Activated naive CD8-positive, alpha-beta T cell (primary cell): ENCODE data around the gene ACSF2.

Experiments used
- H3K27ac Mint-ChIP-seq: one replicate; pipeline ENCODE4 v1.8.0; 2021; ENCODE audit warnings: mixed read lengths
- H3K27me3 Mint-ChIP-seq: one replicate; pipeline ENCODE4 v1.8.0; 2021; ENCODE audit warnings: mixed read lengths
- H3K36me3 Mint-ChIP-seq: one replicate; pipeline ENCODE4 v1.8.0; 2021; ENCODE audit warnings: mixed read lengths
- H3K4me1 Mint-ChIP-seq: one replicate; pipeline ENCODE4 v1.8.0; 2021; ENCODE audit warnings: low read depth, mixed read lengths
- H3K4me3 Mint-ChIP-seq: one replicate; pipeline ENCODE4 v1.8.0; 2021; ENCODE audit warnings: mild to moderate bottlenecking, mixed read lengths
- H3K9me3 Mint-ChIP-seq: one replicate; pipeline ENCODE4 v1.8.0; 2021; ENCODE audit warnings: low read depth, mixed read lengths

Gene ACSF2

GRCh38 chr17:50480854-50481490, 55.0 kb downstream of the ACSF2 start:
- Mint-ChIP-seq H3K36me3 (peaks cover 2% of the 10 kb centered on the region), H3K4me3 (peak overlapping the region; percentile 96), H3K27me3 (no peaks in the 10 kb centered on the region), H3K27ac (no peak overlapping the region), H3K9me3 (no peaks in the 10 kb centered on the region), H3K4me1 (peaks cover 24% of the 10 kb centered on the region)

- Mint-ChIP-seq H3K4me1 (peaks cover 24% of the 10 kb centered on the region), H3K36me3 (peaks cover 2% of the 10 kb centered on the region), H3K9me3 (no peaks in the 10 kb centered on the region), H3K27me3 (no peaks in the 10 kb centered on the region), H3K4me3 (no peak overlapping the region), H3K27ac (no peak overlapping the region)
Observed at GRCh38 chr17:50481648-50482047, 55.6 kb downstream of the ACSF2 start.

GRCh38 chr17:50482110-50482509, 56.1 kb downstream of the ACSF2 start:
- Mint-ChIP-seq H3K9me3 (no peaks in the 10 kb centered on the region), H3K27ac (no peak overlapping the region), H3K27me3 (no peaks in the 10 kb centered on the region), H3K4me3 (no peak overlapping the region), H3K4me1 (peaks cover 24% of the 10 kb centered on the region), H3K36me3 (peaks cover 2% of the 10 kb centered on the region)

- Mint-ChIP-seq H3K9me3 (no peaks in the 10 kb centered on the region), H3K36me3 (peaks cover 2% of the 10 kb centered on the region), H3K27ac (no peak overlapping the region), H3K4me3 (no peak overlapping the region), H3K4me1 (peaks cover 27% of the 10 kb centered on the region), H3K27me3 (no peaks in the 10 kb centered on the region)
Observed at GRCh38 chr17:50482516-50482915, 56.5 kb downstream of the ACSF2 start.

- Mint-ChIP-seq H3K27ac (no peak overlapping the region), H3K36me3 (peaks cover 2% of the 10 kb centered on the region), H3K4me1 (peaks cover 23% of the 10 kb centered on the region), H3K9me3 (no peaks in the 10 kb centered on the region), H3K4me3 (no peak overlapping the region), H3K27me3 (no peaks in the 10 kb centered on the region)
Observed at GRCh38 chr17:50483266-50483665, 57.2 kb downstream of the ACSF2 start.

GRCh38 chr17:50484386-50485155, 58.6 kb downstream of the ACSF2 start:
- Mint-ChIP-seq H3K27me3 (no peaks in the 10 kb centered on the region), H3K4me1 (peaks cover 18% of the 10 kb centered on the region), H3K36me3 (peaks cover 2% of the 10 kb centered on the region), H3K4me3 (no peak overlapping the region), H3K9me3 (no peaks in the 10 kb centered on the region), H3K27ac (no peak overlapping the region)

GRCh38 chr17:50487213-50488096, 61.4 kb downstream of the ACSF2 start:
- Mint-ChIP-seq H3K36me3 (peaks cover 4% of the 10 kb centered on the region), H3K4me1 (peaks cover 6% of the 10 kb centered on the region), H3K4me3 (no peak overlapping the region), H3K9me3 (no peaks in the 10 kb centered on the region), H3K27ac (no peak overlapping the region), H3K27me3 (no peaks in the 10 kb centered on the region)

- Mint-ChIP-seq H3K36me3 (peaks cover 2% of the 10 kb centered on the region), H3K4me3 (no peak overlapping the region), H3K4me1 (peaks cover 2% of the 10 kb centered on the region), H3K27ac (no peak overlapping the region), H3K27me3 (no peaks in the 10 kb centered on the region), H3K9me3 (no peaks in the 10 kb centered on the region)
Observed at GRCh38 chr17:50488880-50489279, 62.9 kb downstream of the ACSF2 start.

GRCh38 chr17:50491505-50491904, 65.5 kb downstream of the ACSF2 start:
- Mint-ChIP-seq H3K9me3 (no peaks in the 10 kb centered on the region), H3K4me1 (peaks cover 2% of the 10 kb centered on the region), H3K4me3 (no peak overlapping the region), H3K27me3 (no peaks in the 10 kb centered on the region), H3K27ac (no peak overlapping the region), H3K36me3 (peaks cover 2% of the 10 kb centered on the region)

GRCh38 chr17:50492214-50492613, 66.2 kb downstream of the ACSF2 start:
- Mint-ChIP-seq H3K27me3 (no peaks in the 10 kb centered on the region), H3K27ac (no peak overlapping the region), H3K9me3 (no peaks in the 10 kb centered on the region), H3K36me3 (peaks cover 2% of the 10 kb centered on the region), H3K4me1 (peaks cover 2% of the 10 kb centered on the region), H3K4me3 (no peak overlapping the region)

- peaks cover 2% of the 10 kb centered on the region for H3K36me3 Mint-ChIP-seq
- H3K9me3 Mint-ChIP-seq, result no peaks in the 10 kb centered on the region
- no peak overlapping the region for H3K27ac Mint-ChIP-seq
- no peaks in the 10 kb centered on the region for H3K27me3 Mint-ChIP-seq
- no peaks in the 10 kb centered on the region for H3K4me1 Mint-ChIP-seq
- H3K4me3 Mint-ChIP-seq, result no peak overlapping the region
Observed at GRCh38 chr17:50493744-50494143, 67.7 kb downstream of the ACSF2 start.

- peaks cover 2% of the 10 kb centered on the region for H3K36me3 Mint-ChIP-seq
- no peak overlapping the region for H3K27ac Mint-ChIP-seq
- no peak overlapping the region for H3K4me3 Mint-ChIP-seq
- no peaks in the 10 kb centered on the region for H3K27me3 Mint-ChIP-seq
- H3K9me3 Mint-ChIP-seq, result no peaks in the 10 kb centered on the region
- no peaks in the 10 kb centered on the region for H3K4me1 Mint-ChIP-seq
Observed at GRCh38 chr17:50495217-50495823, 69.3 kb downstream of the ACSF2 start.

GRCh38 chr17:50495918-50496317, 69.9 kb downstream of the ACSF2 start:
- H3K4me1 Mint-ChIP-seq, result no peaks in the 10 kb centered on the region
- no peaks in the 10 kb centered on the region for H3K9me3 Mint-ChIP-seq
- H3K27ac Mint-ChIP-seq, result no peak overlapping the region
- H3K27me3 Mint-ChIP-seq, result no peaks in the 10 kb centered on the region
- H3K4me3 Mint-ChIP-seq, result no peak overlapping the region
- H3K36me3 Mint-ChIP-seq, result peaks cover 2% of the 10 kb centered on the region

- H3K9me3 Mint-ChIP-seq, result no peaks in the 10 kb centered on the region
- H3K4me1 Mint-ChIP-seq, result no peaks in the 10 kb centered on the region
- H3K27ac Mint-ChIP-seq, result no peak overlapping the region
- no peaks in the 10 kb centered on the region for H3K27me3 Mint-ChIP-seq
- no peak overlapping the region for H3K4me3 Mint-ChIP-seq
- H3K36me3 Mint-ChIP-seq, result no peaks in the 10 kb centered on the region
Observed at GRCh38 chr17:50498021-50498874, 72.2 kb downstream of the ACSF2 start.
